Kidney epithelial cell (primary cell): Measurements from ENCODE around the gene TTC9B. TPM values are rescaled to one million over a fixed set of nuclear protein-coding genes. Genes with fewer than 3 reads are reported as not detected.

Experiments
- DNase-seq: peaks from one replicate; pipeline ENCODE4 v3.0.0-alpha.2; 2010; ENCODE audit warnings: low read depth
- H3K27me3 ChIP-seq: 2 replicates; pipeline ENCODE4 v1.6.0; 2011; ENCODE audit warnings: low read length; ENCODE audit not compliant: control insufficient read depth, insufficient read depth
- H3K36me3 ChIP-seq: 2 replicates; pipeline ENCODE4 v1.5.1; 2011; ENCODE audit warnings: low read length; ENCODE audit not compliant: control insufficient read depth, insufficient read depth
- H3K4me3 ChIP-seq: 2 replicates; pipeline ENCODE4 v1.5.1; 2011; ENCODE audit warnings: low read depth, mild to moderate bottlenecking, control low read depth, low read length
- CTCF ChIP-seq: IDR thresholded peaks from 2 replicates; pipeline ENCODE4 v1.5.1; 2011; ENCODE audit warnings: mild to moderate bottlenecking, moderate library complexity, low read length, control low read depth, inconsistent platforms; ENCODE audit not compliant: insufficient read depth, poor library complexity, severe bottlenecking
- total RNA-seq: library from RNA; depleted of rRNA; stranded (reverse); fragments of >200 nt; gene quantifications from 2 replicates; pipeline ENCODE4 v1.2.3, GENCODE V29; 2015

Gene TTC9B
- total RNA-seq, 1 donor from 2014 or later: not detected

- H3K4me3 ChIP-seq: no peak overlapping the region
- H3K27me3 ChIP-seq: no peaks in the 10 kb centered on the region
- no peak for TF ChIP-seq CTCF
- no peak for DNase-seq
- peaks cover 1% of the 10 kb centered on the region for H3K36me3 ChIP-seq
These were observed 34.2 kb upstream of the TTC9B start for GRCh38 chr19:40252395-40252794.

- peaks cover 1% of the 10 kb centered on the region for H3K36me3 ChIP-seq
- no peak overlapping the region for H3K4me3 ChIP-seq
- TF ChIP-seq CTCF: no peak
- DNase-seq: no peak
- H3K27me3 ChIP-seq: no peaks in the 10 kb centered on the region
These were observed 33.8 kb upstream of the TTC9B start for GRCh38 chr19:40251991-40252390.

GRCh38 chr19:40251244-40251643 lies 33.1 kb upstream of the TTC9B start:
- H3K27me3 ChIP-seq: no peaks in the 10 kb centered on the region
- TF ChIP-seq CTCF: no peak
- no peak for DNase-seq
- peaks cover 1% of the 10 kb centered on the region for H3K36me3 ChIP-seq
- no peak overlapping the region for H3K4me3 ChIP-seq

GRCh38 chr19:40249781-40250180 lies 31.6 kb upstream of the TTC9B start:
- no peak for DNase-seq
- H3K4me3 ChIP-seq: no peak overlapping the region
- no peak for TF ChIP-seq CTCF
- no peaks in the 10 kb centered on the region for H3K27me3 ChIP-seq
- H3K36me3 ChIP-seq: no peaks in the 10 kb centered on the region

GRCh38 chr19:40249201-40249600 lies 31.0 kb upstream of the TTC9B start:
- H3K36me3 ChIP-seq: no peaks in the 10 kb centered on the region
- no peak for DNase-seq

More at GRCh38 chr19:40249201-40249600, 31.0 kb upstream of the TTC9B start:
- TF ChIP-seq CTCF: no peak
- H3K4me3 ChIP-seq: no peak overlapping the region
- no peaks in the 10 kb centered on the region for H3K27me3 ChIP-seq
